GM12878 (cell line): ENCODE data around the gene AIG1.

ENCODE experiments used
- CTCF ChIP-seq, 3 experiments: IDR thresholded peaks in 2 of 3; conservative IDR thresholded peaks in 1 of 3; 2 replicates each; pipeline ENCODE4 v1.5.1; 2011; ENCODE audit warnings: low read depth in 3 of 3, low read length in 3 of 3, mild to moderate bottlenecking in 3 of 3, control low read depth in 2 of 3, moderate library complexity in 2 of 3, inconsistent platforms in 1 of 3, mixed read lengths in 1 of 3; ENCODE audit not compliant: control insufficient read depth in 2 of 3, insufficient read depth in 1 of 3; ENCODE audit errors: extremely low read depth in 1 of 3
- POLR2A ChIP-seq: IDR thresholded peaks from 2 replicates; pipeline ENCODE4 v1.6.1; 2011; ENCODE audit warnings: low read depth, mild to moderate bottlenecking, low read length
- TAF1 ChIP-seq: IDR thresholded peaks from 2 replicates; pipeline ENCODE4 v1.6.1; 2011; ENCODE audit warnings: mild to moderate bottlenecking, low read depth, low read length, borderline replicate concordance
- TF ChIP-seq, protein P1 (sequence below): IDR thresholded peaks from 2 replicates; pipeline ENCODE4 v1.6.1; 2012; ENCODE audit warnings: low read length, inconsistent platforms
- TF ChIP-seq, protein P2 (sequence below): fragments of 450-650 bp; IDR thresholded peaks from 2 replicates; pipeline ENCODE4 v1.6.1; 2017; ENCODE audit warnings: mild to moderate bottlenecking

DNA sequence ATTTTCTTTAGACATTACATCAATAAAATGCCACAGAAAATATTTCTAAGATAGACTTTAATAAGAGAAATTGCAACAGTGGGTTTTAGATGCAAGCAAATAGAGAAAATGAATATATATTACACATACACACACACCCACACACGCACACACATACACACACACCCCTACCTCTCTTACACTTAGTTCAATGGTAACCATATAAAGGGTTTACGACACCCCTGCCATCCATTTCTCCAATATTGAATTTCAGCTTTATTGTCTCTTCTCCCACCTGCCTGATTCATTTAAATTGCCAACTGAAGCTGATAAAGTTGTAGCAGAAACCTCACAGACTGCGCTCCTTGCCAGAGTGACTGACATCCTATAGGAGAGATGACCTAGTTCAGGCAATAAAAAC, 235.2 kb downstream of the AIG1 start:
- TF ChIP-seq, protein P1, sequence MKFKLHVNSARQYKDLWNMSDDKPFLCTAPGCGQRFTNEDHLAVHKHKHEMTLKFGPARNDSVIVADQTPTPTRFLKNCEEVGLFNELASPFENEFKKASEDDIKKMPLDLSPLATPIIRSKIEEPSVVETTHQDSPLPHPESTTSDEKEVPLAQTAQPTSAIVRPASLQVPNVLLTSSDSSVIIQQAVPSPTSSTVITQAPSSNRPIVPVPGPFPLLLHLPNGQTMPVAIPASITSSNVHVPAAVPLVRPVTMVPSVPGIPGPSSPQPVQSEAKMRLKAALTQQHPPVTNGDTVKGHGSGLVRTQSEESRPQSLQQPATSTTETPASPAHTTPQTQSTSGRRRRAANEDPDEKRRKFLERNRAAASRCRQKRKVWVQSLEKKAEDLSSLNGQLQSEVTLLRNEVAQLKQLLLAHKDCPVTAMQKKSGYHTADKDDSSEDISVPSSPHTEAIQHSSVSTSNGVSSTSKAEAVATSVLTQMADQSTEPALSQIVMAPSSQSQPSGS, result no peak
- TF ChIP-seq CTCF (IDR thresholded peaks at IDR 0.05 in 2 of 3, conservative IDR thresholded peaks at IDR 0.05 in 1 of 3; ENCODE audit: control insufficient read depth in 2 of 3, extremely low read depth in 1 of 3, insufficient read depth in 1 of 3, low read depth in 3 of 3, low read length in 3 of 3) (no peak), POLR2A (no peak), TAF1 (no peak)
- TF ChIP-seq, protein P2, sequence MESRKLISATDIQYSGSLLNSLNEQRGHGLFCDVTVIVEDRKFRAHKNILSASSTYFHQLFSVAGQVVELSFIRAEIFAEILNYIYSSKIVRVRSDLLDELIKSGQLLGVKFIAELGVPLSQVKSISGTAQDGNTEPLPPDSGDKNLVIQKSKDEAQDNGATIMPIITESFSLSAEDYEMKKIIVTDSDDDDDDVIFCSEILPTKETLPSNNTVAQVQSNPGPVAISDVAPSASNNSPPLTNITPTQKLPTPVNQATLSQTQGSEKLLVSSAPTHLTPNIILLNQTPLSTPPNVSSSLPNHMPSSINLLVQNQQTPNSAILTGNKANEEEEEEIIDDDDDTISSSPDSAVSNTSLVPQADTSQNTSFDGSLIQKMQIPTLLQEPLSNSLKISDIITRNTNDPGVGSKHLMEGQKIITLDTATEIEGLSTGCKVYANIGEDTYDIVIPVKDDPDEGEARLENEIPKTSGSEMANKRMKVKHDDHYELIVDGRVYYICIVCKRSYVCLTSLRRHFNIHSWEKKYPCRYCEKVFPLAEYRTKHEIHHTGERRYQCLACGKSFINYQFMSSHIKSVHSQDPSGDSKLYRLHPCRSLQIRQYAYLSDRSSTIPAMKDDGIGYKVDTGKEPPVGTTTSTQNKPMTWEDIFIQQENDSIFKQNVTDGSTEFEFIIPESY, result no peak
